NCI-H1436 treated with DMSO at 0.1 percent for 48 hours (cell line): ENCODE data around the gene OLFM2.
"Not testable (repeated sequence)": the region's sequence is repeated elsewhere in the genome, so short reads cannot be mapped to it uniquely, and the experiment has no call there.

Source experiments
- DNase-seq: peaks from one replicate; lab custom pipeline; 2025; lab: John Stamatoyannopoulos, UW

Gene OLFM2

DNA sequence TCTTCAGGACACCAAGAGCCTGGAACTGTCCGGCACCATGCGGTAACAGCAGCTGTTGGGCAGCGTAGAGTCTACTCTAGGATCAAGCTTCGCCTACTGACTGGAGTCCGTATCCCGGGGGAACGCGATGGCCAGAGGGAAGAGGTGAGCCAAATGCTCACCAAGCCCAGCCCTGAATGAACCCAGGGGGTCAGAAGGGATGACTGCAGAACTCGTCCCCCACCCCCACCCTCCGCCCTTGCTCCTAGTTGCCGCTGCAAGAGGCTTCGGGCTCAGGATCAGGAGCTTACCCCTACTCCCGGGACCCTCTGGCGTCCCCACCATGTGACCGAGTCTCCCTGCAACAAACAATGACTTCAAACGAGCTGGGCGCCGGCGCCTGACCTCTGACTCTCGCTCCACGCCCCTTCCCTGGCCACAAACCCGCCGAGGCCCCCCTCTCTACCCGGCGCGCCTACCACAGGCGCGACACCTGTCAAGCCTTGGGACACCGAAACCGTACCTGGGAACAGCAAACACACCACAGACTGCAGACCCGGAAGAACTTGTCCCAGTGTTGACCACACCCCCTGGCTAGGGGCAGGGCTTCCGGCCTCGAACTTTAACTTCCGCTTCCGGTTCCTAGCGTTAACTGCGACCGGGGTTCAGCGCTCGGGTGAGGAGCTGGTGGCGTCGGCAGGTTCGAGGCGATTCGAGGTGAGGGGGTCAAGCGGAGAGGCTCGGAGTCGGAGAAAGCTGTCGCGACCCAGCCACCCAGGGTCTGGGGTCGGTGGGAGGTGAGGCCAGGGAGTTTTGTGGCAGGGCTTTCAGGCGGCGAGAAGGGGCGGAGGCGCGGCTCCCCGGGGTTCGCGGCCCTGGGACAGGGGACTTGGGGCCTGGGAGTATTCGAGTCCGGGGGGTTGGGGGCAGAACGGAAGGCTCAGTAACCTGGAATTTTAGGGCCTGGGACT, 108.8 kb downstream of the OLFM2 start, which contains the start of gene UBL5:
Gene UBL5 (plus strand): TSS at position 630 of the 950 bp plus-strand sequence. CDS start 420 bp downstream, outside the sequence.
- peak; percentile 40 for DNase-seq

DNA sequence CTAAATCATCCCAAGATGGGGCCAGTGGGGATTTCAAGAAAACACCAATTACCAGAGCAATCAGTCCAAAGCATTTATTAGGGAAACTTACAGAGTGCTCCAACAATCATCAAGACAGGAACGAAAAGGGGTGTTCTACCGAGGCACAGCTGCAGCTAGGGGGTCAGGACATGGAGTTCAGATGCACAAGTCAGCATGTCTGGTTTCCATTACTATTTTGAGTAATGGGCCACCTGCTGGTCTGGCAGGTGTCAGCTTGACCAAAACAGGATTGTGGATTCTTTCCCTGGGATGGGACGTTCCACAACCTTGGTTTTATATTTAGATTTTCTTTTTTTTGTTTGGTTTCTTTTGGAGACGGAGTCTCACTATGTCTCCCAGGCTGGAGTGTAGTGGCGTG, 112.5 kb downstream of the OLFM2 start:
- DNase-seq = no peak

DNA sequence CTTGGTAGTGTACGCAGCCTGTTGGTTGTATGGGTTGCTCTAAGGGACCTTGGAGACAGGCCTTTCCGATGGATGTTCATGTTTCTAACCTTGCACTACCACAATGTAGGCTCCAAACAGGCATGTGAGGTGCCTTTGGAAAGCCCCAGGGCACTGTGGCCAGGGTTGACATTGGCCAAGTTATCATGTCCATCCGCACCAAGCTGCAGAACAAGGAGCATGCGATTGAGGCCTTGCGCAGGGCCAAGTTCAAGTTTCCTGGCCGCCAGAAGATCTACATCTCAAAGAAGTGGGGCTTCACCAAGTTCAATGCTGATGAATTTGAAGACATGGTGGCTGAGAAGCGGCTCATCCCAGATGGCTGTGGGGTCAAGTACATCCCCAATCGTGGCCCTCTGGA, 116.3 kb downstream of the OLFM2 start:
- not testable (repeated sequence) for DNase-seq

DNA sequence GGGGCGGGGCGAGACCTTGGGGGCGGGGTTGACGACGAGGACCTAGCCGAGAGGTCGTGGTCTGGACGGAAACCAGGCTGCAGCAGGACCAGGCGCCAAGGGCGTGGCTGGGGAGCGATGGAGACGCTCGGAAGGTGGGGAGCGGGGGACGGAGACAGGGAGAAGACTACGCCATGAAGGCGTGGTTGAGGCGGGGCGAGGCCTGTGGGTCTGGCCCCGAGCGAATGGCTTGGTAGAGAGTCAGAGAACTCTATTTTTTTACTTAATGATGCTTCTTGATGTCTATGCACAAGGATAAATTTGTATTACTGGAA, 116.8 kb downstream of the OLFM2 start:
- no peak for DNase-seq

DNA sequence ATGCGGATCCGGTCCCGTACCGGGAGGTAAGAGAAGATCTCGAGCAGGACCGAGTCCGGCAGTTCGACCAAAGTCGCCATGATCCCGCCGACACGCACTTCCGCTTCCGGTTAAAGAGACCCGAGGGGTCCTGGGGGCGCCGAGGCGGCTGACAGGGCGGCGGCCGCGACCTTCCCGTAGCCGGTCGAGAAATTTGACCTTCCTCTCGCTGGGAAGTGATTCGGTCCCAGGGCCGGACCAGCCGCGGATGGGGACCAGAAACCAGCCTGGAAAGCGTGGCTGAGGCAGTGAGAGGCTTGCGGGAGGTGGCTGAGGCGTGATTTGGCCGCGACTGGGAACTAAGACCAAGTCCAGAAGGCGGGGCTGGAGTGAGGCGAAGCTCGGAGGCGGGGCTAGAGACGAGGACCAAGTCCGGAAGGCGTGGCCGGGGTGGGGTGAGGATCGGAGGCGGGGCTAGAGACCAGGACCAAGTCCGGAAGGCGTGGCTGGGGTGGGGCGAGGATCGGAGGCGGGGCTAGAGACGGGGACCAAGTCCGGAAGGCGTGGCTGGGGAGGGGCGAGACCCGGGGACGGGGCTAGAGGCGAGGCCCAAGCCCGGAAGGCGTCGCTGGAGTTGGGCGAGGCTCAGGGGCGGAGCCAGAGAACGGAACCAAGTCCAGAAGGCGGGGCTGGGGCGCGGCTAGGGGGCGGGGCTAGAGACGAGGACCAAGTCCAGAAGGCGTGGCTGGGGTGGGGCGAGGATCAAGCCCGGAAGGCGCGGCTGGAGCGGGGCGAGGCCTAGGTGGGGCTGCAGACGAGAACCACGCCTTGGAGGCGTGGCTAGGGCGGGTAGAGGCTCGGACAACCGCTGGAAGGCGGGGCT, 117.3 kb downstream of the OLFM2 start, which contains the start of gene FBXL12:
Gene FBXL12 (minus strand): TSS at position 346 of the 862 bp plus-strand sequence. CDS start 266 bp downstream, at position 80.
- DNase-seq = peak; percentile 98

DNA sequence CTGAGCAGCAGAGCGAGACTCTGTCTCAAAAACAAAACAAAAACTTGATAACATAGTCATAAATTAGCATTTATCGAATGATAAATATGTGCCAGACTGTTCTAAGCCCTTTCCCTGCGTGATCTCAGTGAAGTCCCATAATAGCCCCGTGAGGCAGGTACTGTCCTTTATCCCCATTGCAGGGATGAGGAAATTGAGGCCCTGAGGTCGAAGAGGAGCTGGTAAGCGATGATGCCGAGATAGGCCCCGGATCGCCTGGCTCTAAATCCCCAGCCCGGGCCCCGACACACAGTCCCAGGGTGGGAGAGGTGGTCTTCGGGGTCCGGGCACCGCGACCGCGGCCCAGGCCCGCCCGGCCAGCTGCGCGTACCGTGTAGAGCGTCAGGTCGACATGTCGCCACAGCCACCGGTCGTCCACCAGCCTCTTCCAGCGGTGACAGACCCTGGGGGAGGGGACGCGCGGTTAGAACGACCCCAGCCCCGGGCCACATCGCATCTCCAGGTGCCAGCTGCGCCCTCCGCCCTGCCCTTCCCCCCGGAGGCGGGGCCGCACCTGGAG, 118.1 kb downstream of the OLFM2 start:
- no peak for DNase-seq

DNA sequence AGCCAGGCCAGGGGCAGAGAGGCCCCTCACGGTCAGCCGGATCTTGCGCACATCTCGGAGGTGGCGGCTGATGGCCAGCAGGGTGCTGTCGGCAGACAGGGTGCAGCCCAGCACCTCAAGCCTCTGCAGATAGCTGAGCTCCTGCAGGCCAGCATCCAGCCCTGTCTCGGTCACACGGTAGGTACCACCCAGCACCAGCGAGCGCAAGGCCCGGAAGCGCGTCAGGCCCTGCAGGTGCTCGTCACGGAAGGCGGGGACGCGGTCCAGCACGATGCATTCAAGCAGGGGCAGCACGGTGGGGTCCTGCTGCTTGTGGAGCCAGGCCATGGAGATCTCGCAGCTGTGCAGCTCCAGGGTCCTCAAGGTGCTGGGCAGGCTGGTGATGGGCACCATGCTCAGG, 125.2 kb downstream of the OLFM2 start:
- DNase-seq = no peak

DNA sequence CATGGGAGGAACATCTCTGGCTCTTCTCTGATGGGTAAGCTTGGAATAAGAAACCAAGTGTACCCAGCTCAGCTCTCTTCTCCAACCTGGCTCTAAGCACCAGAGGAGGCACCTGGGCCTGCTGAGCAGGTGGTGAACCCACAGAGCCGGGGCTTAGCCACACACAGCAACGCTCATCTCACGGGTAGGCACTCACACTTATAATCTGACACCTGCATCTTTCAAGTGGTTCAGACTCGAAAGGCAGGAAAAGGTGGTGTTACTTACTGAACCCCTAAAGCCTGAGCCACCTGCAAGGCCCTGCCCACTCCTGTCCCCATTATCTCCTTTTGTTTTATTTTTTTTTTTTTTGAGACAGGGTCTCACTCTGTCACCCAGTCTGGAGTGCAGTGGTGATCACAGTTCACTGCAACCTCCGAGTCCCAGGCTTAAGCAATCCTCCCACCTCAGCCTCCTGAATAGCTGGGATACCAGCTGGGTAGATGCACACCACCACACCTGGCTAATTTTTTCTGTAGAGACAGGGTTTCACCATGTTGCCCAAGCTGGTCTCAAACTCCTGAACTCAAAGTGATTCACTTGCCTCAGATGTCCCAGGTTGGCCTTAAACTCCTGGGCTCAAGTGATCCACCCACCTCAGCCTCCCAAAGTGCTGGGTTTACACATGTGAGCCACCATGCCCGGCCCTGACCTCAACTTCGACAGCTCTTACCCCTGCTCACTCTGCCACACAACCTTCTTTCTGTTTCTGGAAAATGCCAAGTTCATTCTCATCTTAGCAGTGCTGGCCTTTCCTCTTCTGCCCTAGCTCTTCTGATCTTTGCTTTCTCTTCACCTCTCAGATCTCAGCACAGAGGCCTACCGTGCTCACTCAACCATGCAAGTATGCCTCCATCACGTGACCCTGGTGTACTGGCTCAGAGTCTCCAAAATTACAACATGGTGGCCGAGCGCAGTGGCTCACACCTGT, 127.2 kb downstream of the OLFM2 start:
- DNase-seq = no peak

DNA sequence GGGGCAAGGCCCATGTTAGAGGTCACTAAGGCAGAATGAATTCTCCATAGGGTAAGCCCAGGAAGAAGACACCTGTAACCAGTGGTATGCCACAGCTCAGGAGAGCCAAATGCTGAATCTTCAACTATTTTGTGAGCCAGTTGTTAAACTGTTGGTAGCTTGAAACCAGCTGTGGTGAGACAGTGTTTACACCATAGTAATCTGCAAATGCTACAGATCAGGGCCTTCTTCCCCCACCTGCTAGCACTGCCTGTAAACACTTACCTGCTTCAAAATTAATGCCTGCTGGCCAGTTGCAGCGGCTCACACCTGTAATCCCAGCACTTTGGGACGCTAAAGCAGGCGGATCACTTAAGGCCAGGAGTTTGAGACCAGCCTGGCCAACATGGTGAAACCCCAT, 129.5 kb downstream of the OLFM2 start:
- DNase-seq = no peak
